Keratinocyte (primary cell): ENCODE results near the gene RARS2. TPM values are rescaled to one million over a fixed set of nuclear protein-coding genes. Genes with fewer than 3 reads are reported as not detected.

Experiments used
- DNase-seq: peaks from one replicate; pipeline ENCODE4 v3.0.0-alpha.2; 2011; ENCODE audit warnings: low read depth, missing footprints, low spot score
- FAIRE-seq: peaks from 2 replicates; lab custom pipeline; 2011; peaks lifted over from hg19 to GRCh38; lab: Jason Lieb, UNC
- H2AFZ ChIP-seq: 2 replicates; pipeline ENCODE4 v1.6.0; 2012; ENCODE audit warnings: low read length, control low read depth, inconsistent platforms; ENCODE audit not compliant: control insufficient read depth
- H3K27ac ChIP-seq: 2 replicates; pipeline ENCODE4 v1.5.1; 2011; ENCODE audit warnings: low read length; ENCODE audit not compliant: control insufficient read depth, insufficient read depth
- H3K27me3 ChIP-seq: 3 replicates; pipeline ENCODE4 v1.6.0; 2011; ENCODE audit warnings: low read length; ENCODE audit not compliant: control insufficient read depth, insufficient read depth; ENCODE audit errors: extremely low read depth
- H3K36me3 ChIP-seq, 2 experiments: 2 replicates in 1 of 2; 3 replicates in 1 of 2; pipeline ENCODE4 v1.5.1; 2011; ENCODE audit warnings: low read length in 2 of 2, mild to moderate bottlenecking in 1 of 2; ENCODE audit not compliant: control insufficient read depth in 2 of 2, insufficient read depth in 2 of 2; ENCODE audit errors: extremely low read depth in 1 of 2
- H3K4me1 ChIP-seq: 3 replicates; pipeline ENCODE4 v1.5.1; 2011; ENCODE audit warnings: low read length; ENCODE audit not compliant: control insufficient read depth, insufficient read depth; ENCODE audit errors: extremely low read depth
- H3K4me2 ChIP-seq: 3 replicates; pipeline ENCODE4 v1.6.0; 2011; ENCODE audit warnings: low read depth, low read length; ENCODE audit not compliant: control insufficient read depth, insufficient read depth; ENCODE audit errors: extremely low read depth
- H3K4me3 ChIP-seq, 3 experiments: fragments of 200-600 bp in 1 of 3; sonication (generic) in 1 of 3; 2 replicates in 2 of 3; 3 replicates in 1 of 3; pipeline ENCODE4 v1.5.1; 2011 to 2016; ENCODE audit warnings: low read length in 3 of 3, mild to moderate bottlenecking in 3 of 3, control low read depth in 2 of 3, inconsistent platforms in 1 of 3, low read depth in 1 of 3, mixed read lengths in 1 of 3, mixed run types in 1 of 3, moderate library complexity in 1 of 3; ENCODE audit not compliant: control insufficient read depth in 2 of 3, insufficient read depth in 2 of 3; ENCODE audit errors: extremely low read depth in 1 of 3
- H3K79me2 ChIP-seq: 2 replicates; pipeline ENCODE4 v1.6.0; 2012; ENCODE audit warnings: low read length; ENCODE audit not compliant: control insufficient read depth, insufficient read depth
- H3K9ac ChIP-seq: 3 replicates; pipeline ENCODE4 v1.6.0; 2011; ENCODE audit warnings: low read length; ENCODE audit not compliant: control insufficient read depth, insufficient read depth; ENCODE audit errors: extremely low read depth
- H3K9me1 ChIP-seq: 3 replicates; pipeline ENCODE4 v1.6.0; 2011; ENCODE audit warnings: low read length; ENCODE audit not compliant: control insufficient read depth, insufficient read depth; ENCODE audit errors: extremely low read depth
- H3K9me3 ChIP-seq: 2 replicates; pipeline ENCODE4 v1.5.1; 2012; ENCODE audit warnings: low read depth, low read length; ENCODE audit not compliant: control insufficient read depth
- H4K20me1 ChIP-seq: 3 replicates; pipeline ENCODE4 v1.6.0; 2011; ENCODE audit warnings: low read length; ENCODE audit not compliant: control insufficient read depth, insufficient read depth; ENCODE audit errors: extremely low read depth
- EZH2 ChIP-seq: IDR thresholded peaks from one replicate; pipeline ENCODE4 v1.6.1; 2012; ENCODE audit warnings: inconsistent platforms, mild to moderate bottlenecking, low read length, moderate library complexity
- dilution Hi-C: fragments of 300-500 bp; cut with MboI; formaldehyde crosslinking; loops from one replicate; pipeline ENCODE4 v1.7.0; 2020; ENCODE audit warnings: low sequenced_read_pairs; ENCODE audit not compliant: extremely low pct_ligation_motif_present
- polyA plus RNA-seq, 5 experiments: library from polyadenylated mRNA; depleted of rRNA in 3 of 5; stranded (reverse) in 3 of 5; stranded (forward) in 1 of 5; unstranded in 1 of 5; fragments of >200 nt; gene quantifications; 1 replicate in 1 of 5; 2 replicates in 3 of 5; 3 replicates in 1 of 5; pipeline versions ENCODE4 v1.2.1 to v1.2.3, GENCODE V29; 2011 to 2012; ENCODE audit warnings: missing spikeins in 2 of 5, low read depth in 1 of 5, low replicate concordance in 1 of 5
- TF ChIP-seq, protein P1 (sequence below), 3 experiments: IDR thresholded peaks in 1 of 3; conservative IDR thresholded peaks in 1 of 3; optimal IDR thresholded peaks in 1 of 3; 2 replicates in 2 of 3; 3 replicates in 1 of 3; pipeline versions ENCODE3 to v1.5.1; 2011; ENCODE audit warnings: low read length in 3 of 3, mild to moderate bottlenecking in 3 of 3, moderate library complexity in 2 of 3, control low read depth in 1 of 3, inconsistent platforms in 1 of 3; ENCODE audit not compliant: insufficient read depth in 2 of 3; ENCODE audit errors: extremely low read depth in 1 of 3

Gene RARS2
- polyA plus RNA-seq, 1 donor (not counting 4 experiments of a cell fraction or from before 2014, with no cell fraction given), result 20.3 TPM

DNA sequence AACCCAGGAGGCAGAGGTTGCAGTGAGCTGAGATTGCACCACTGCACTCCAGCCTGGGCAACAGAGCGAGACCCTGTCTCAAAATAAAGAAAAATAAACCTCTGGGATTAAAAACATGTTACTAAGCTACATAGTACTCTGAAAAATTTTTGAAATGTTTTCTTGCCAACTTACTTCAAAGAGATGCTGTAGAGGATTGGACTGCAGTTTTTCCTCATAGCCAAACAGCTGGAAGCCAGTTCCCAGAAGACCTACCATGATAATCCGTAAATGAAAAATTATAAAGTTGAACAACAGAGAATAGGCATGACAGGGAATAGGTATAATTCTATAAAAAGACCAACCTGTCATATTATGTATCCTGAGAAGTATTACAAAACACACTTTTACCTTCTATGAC lies 48.0 kb downstream of the RARS2 start:
- no peak for FAIRE-seq
- TF ChIP-seq, protein P1, sequence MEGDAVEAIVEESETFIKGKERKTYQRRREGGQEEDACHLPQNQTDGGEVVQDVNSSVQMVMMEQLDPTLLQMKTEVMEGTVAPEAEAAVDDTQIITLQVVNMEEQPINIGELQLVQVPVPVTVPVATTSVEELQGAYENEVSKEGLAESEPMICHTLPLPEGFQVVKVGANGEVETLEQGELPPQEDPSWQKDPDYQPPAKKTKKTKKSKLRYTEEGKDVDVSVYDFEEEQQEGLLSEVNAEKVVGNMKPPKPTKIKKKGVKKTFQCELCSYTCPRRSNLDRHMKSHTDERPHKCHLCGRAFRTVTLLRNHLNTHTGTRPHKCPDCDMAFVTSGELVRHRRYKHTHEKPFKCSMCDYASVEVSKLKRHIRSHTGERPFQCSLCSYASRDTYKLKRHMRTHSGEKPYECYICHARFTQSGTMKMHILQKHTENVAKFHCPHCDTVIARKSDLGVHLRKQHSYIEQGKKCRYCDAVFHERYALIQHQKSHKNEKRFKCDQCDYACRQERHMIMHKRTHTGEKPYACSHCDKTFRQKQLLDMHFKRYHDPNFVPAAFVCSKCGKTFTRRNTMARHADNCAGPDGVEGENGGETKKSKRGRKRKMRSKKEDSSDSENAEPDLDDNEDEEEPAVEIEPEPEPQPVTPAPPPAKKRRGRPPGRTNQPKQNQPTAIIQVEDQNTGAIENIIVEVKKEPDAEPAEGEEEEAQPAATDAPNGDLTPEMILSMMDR (optimal IDR thresholded peaks at IDR 0.05 in 1 of 3, IDR thresholded peaks at IDR 0.05 in 1 of 3, conservative IDR thresholded peaks at IDR 0.05 in 1 of 3; ENCODE audit: extremely low read depth in 1 of 3, insufficient read depth in 2 of 3, low read length in 3 of 3), result no peak
- TF ChIP-seq EZH2, result no peak
- Histone ChIP-seq H3K9ac (no peak overlapping the region), H3K9me1 (no peaks in the 10 kb centered on the region), H3K27me3 (no peaks in the 10 kb centered on the region), H3K9me3 (no peaks in the 10 kb centered on the region), H3K4me3 (no peak overlapping the region), H3K4me1 (no peaks in the 10 kb centered on the region), H3K4me2 (no peak overlapping the region), H3K79me2 (no peaks in the 10 kb centered on the region), H3K36me3 (peaks cover 11 to 13% of the 10 kb centered on the region in 2 experiments), H3K27ac (no peak overlapping the region), H2AFZ (no peak overlapping the region), H4K20me1 (no peaks in the 10 kb centered on the region)
- DNase-seq, result no peak
- dilution Hi-C loops, result no loop called here

- H3K4me2 ChIP-seq, result no peak overlapping the region
- H3K79me2 ChIP-seq, result no peaks in the 10 kb centered on the region
- H3K9me3 ChIP-seq, result no peaks in the 10 kb centered on the region
- TF ChIP-seq, protein P1 (optimal IDR thresholded peaks at IDR 0.05 in 1 of 3, IDR thresholded peaks at IDR 0.05 in 1 of 3, conservative IDR thresholded peaks at IDR 0.05 in 1 of 3; ENCODE audit: extremely low read depth in 1 of 3, insufficient read depth in 2 of 3, low read length in 3 of 3), result no peak
- TF ChIP-seq EZH2, result no peak
- H3K9ac ChIP-seq, result no peak overlapping the region
- no peak overlapping the region for H3K4me3 ChIP-seq
- H3K27ac ChIP-seq, result no peak overlapping the region
- H3K9me1 ChIP-seq, result no peaks in the 10 kb centered on the region
- H3K36me3 ChIP-seq, result peaks cover 11 to 13% of the 10 kb centered on the region in 2 experiments
- H3K4me1 ChIP-seq, result no peaks in the 10 kb centered on the region
- H3K27me3 ChIP-seq, result no peaks in the 10 kb centered on the region
- DNase-seq (no peak), FAIRE-seq (no peak)
- H4K20me1 ChIP-seq, result no peaks in the 10 kb centered on the region
- dilution Hi-C loops, result no loop called here
- H2AFZ ChIP-seq, result no peak overlapping the region
Observed at GRCh38 chr6:87541041-87541440, 48.7 kb downstream of the RARS2 start.
